ENCODE measurements around the gene KCNRG. TPM values are rescaled to one million over a fixed set of nuclear protein-coding genes. Genes with fewer than 3 reads are reported as not detected.

Gene KCNRG
- polyA plus RNA-seq, 1 donor: 0.76 TPM

GRCh38 chr13:49993111-49993510, 22.1 kb upstream of the KCNRG start:
- no peak for DNase-seq
- no peak overlapping the region for H3K4me3 ChIP-seq (ENCODE audit: low read length)
- H3K27ac ChIP-seq (ENCODE audit: low read length): no peak overlapping the region
- peaks cover 3% of the 10 kb centered on the region for H3K36me3 ChIP-seq (ENCODE audit: control insufficient read depth, insufficient read depth, low read length)
- H3K9me3 ChIP-seq (ENCODE audit: control insufficient read depth, low read depth, low read length): no peaks in the 10 kb centered on the region
- no peaks in the 10 kb centered on the region for H3K27me3 ChIP-seq (ENCODE audit: control insufficient read depth, insufficient read depth, low read length)
- H3K4me1 ChIP-seq (ENCODE audit: control insufficient read depth, insufficient read depth, low read length): peaks cover 4% of the 10 kb centered on the region

- no peak overlapping the region for H3K4me3 ChIP-seq (ENCODE audit: low read length)
- H3K27me3 ChIP-seq (ENCODE audit: control insufficient read depth, insufficient read depth, low read length): no peaks in the 10 kb centered on the region
- WGBS (ENCODE audit: insufficient coverage, low lambda C conversion rate): no CpG with 5 or more reads among the region's 5 CpGs
- DNase-seq: no peak
- no peak overlapping the region for H3K27ac ChIP-seq (ENCODE audit: low read length)
- peaks cover 1% of the 10 kb centered on the region for H3K36me3 ChIP-seq (ENCODE audit: control insufficient read depth, insufficient read depth, low read length)
- H3K4me1 ChIP-seq (ENCODE audit: control insufficient read depth, insufficient read depth, low read length): peaks cover 8% of the 10 kb centered on the region
- no peaks in the 10 kb centered on the region for H3K9me3 ChIP-seq (ENCODE audit: control insufficient read depth, low read depth, low read length)
Observed at GRCh38 chr13:49993666-49994065, 21.6 kb upstream of the KCNRG start.

GRCh38 chr13:49995625-49996101, 19.6 kb upstream of the KCNRG start:
- DNase-seq: peak in 1 of 2 donors; percentile 42
- peaks cover 14% of the 10 kb centered on the region for H3K4me1 ChIP-seq (ENCODE audit: control insufficient read depth, insufficient read depth, low read length)
- peak overlapping the region; percentile 91 for H3K4me3 ChIP-seq (ENCODE audit: low read length)
- no peaks in the 10 kb centered on the region for H3K27me3 ChIP-seq (ENCODE audit: control insufficient read depth, insufficient read depth, low read length)
- peak overlapping the region; percentile 97 for H3K27ac ChIP-seq (ENCODE audit: low read length)
- WGBS (ENCODE audit: insufficient coverage, low lambda C conversion rate): 51% methylated on average over 5 of the region's 14 CpGs
- peaks cover 13% of the 10 kb centered on the region for H3K36me3 ChIP-seq (ENCODE audit: control insufficient read depth, insufficient read depth, low read length)
- no peaks in the 10 kb centered on the region for H3K9me3 ChIP-seq (ENCODE audit: control insufficient read depth, low read depth, low read length)

- H3K36me3 ChIP-seq (ENCODE audit: control insufficient read depth, insufficient read depth, low read length): peaks cover 16% of the 10 kb centered on the region
- H3K4me3 ChIP-seq (ENCODE audit: low read length): peak overlapping the region; percentile 91
- peak overlapping the region; percentile 97 for H3K27ac ChIP-seq (ENCODE audit: low read length)
- WGBS (ENCODE audit: insufficient coverage, low lambda C conversion rate): no CpG with 5 or more reads among the region's 68 CpGs
- peaks cover 14% of the 10 kb centered on the region for H3K4me1 ChIP-seq (ENCODE audit: control insufficient read depth, insufficient read depth, low read length)
- no peaks in the 10 kb centered on the region for H3K9me3 ChIP-seq (ENCODE audit: control insufficient read depth, low read depth, low read length)
- no peaks in the 10 kb centered on the region for H3K27me3 ChIP-seq (ENCODE audit: control insufficient read depth, insufficient read depth, low read length)
- peak; percentile 89 to 94 for DNase-seq
Observed at GRCh38 chr13:49996161-49996915, 18.9 kb upstream of the KCNRG start.

GRCh38 chr13:49996951-49997895, 18.0 kb upstream of the KCNRG start, which contains the start of gene TRIM13:
TRIM13 (plus strand) TSS chr13:49997042; CDS start chr13:50011941, 14,899 bp downstream.
- Histone ChIP-seq H3K4me3 (ENCODE audit: low read length) (peak within 1 kb of the TSS; percentile 91), H3K27me3 (ENCODE audit: control insufficient read depth, insufficient read depth, low read length) (no peaks in the 10 kb centered on the region), H3K4me1 (ENCODE audit: control insufficient read depth, insufficient read depth, low read length) (peaks cover 14% of the 10 kb centered on the region), H3K36me3 (ENCODE audit: control insufficient read depth, insufficient read depth, low read length) (peaks cover 20% of the 10 kb centered on the region), H3K9me3 (ENCODE audit: control insufficient read depth, low read depth, low read length) (no peaks in the 10 kb centered on the region), H3K27ac (ENCODE audit: low read length) (peak within 1 kb of the TSS; percentile 99)
- 0% methylated on average over 1 of the region's 56 CpGs for WGBS (ENCODE audit: insufficient coverage, low lambda C conversion rate)
- DNase-seq: peak; percentile 86 to 95

GRCh38 chr13:49997955-49998354, 17.3 kb upstream of the KCNRG start:
- Histone ChIP-seq H3K27me3 (ENCODE audit: control insufficient read depth, insufficient read depth, low read length) (no peaks in the 10 kb centered on the region), H3K36me3 (ENCODE audit: control insufficient read depth, insufficient read depth, low read length) (peaks cover 22% of the 10 kb centered on the region), H3K4me1 (ENCODE audit: control insufficient read depth, insufficient read depth, low read length) (peaks cover 14% of the 10 kb centered on the region), H3K27ac (ENCODE audit: low read length) (peak overlapping the region; percentile 99), H3K4me3 (ENCODE audit: low read length) (peak overlapping the region; percentile 88), H3K9me3 (ENCODE audit: control insufficient read depth, low read depth, low read length) (no peaks in the 10 kb centered on the region)
- peak in 1 of 2 donors; percentile 37 for DNase-seq
- 0% methylated on average over 1 of the region's 4 CpGs for WGBS (ENCODE audit: insufficient coverage, low lambda C conversion rate)

- Histone ChIP-seq H3K27me3 (ENCODE audit: control insufficient read depth, insufficient read depth, low read length) (no peaks in the 10 kb centered on the region), H3K36me3 (ENCODE audit: control insufficient read depth, insufficient read depth, low read length) (peaks cover 22% of the 10 kb centered on the region), H3K9me3 (ENCODE audit: control insufficient read depth, low read depth, low read length) (no peaks in the 10 kb centered on the region), H3K4me3 (ENCODE audit: low read length) (no peak overlapping the region), H3K27ac (ENCODE audit: low read length) (no peak overlapping the region), H3K4me1 (ENCODE audit: control insufficient read depth, insufficient read depth, low read length) (peaks cover 14% of the 10 kb centered on the region)
- no peak for DNase-seq
- WGBS (ENCODE audit: insufficient coverage, low lambda C conversion rate): 82% methylated on average over 4 of the region's 22 CpGs
Observed at GRCh38 chr13:49998714-49999624, 16.3 kb upstream of the KCNRG start.

- peak in 1 of 2 donors; percentile 9 for DNase-seq
- peak overlapping the region; percentile 36 for H3K27ac ChIP-seq (ENCODE audit: low read length)
- WGBS (ENCODE audit: insufficient coverage, low lambda C conversion rate): 80% methylated on average over 1 of the region's 1 CpG
- no peaks in the 10 kb centered on the region for H3K9me3 ChIP-seq (ENCODE audit: control insufficient read depth, low read depth, low read length)
- peaks cover 35% of the 10 kb centered on the region for H3K36me3 ChIP-seq (ENCODE audit: control insufficient read depth, insufficient read depth, low read length)
- peaks cover 10% of the 10 kb centered on the region for H3K4me1 ChIP-seq (ENCODE audit: control insufficient read depth, insufficient read depth, low read length)
- no peaks in the 10 kb centered on the region for H3K27me3 ChIP-seq (ENCODE audit: control insufficient read depth, insufficient read depth, low read length)
- H3K4me3 ChIP-seq (ENCODE audit: low read length): no peak overlapping the region
Observed at GRCh38 chr13:50001287-50001686, 14.0 kb upstream of the KCNRG start.

GRCh38 chr13:50006426-50007135, 8.7 kb upstream of the KCNRG start:
- no CpG with 5 or more reads among the region's 7 CpGs for WGBS (ENCODE audit: insufficient coverage, low lambda C conversion rate)
- Histone ChIP-seq H3K27me3 (ENCODE audit: control insufficient read depth, insufficient read depth, low read length) (no peaks in the 10 kb centered on the region), H3K36me3 (ENCODE audit: control insufficient read depth, insufficient read depth, low read length) (peaks cover 41% of the 10 kb centered on the region), H3K4me3 (ENCODE audit: low read length) (no peak overlapping the region), H3K9me3 (ENCODE audit: control insufficient read depth, low read depth, low read length) (no peaks in the 10 kb centered on the region), H3K4me1 (ENCODE audit: control insufficient read depth, insufficient read depth, low read length) (no peaks in the 10 kb centered on the region), H3K27ac (ENCODE audit: low read length) (no peak overlapping the region)
- DNase-seq: no peak

Measured in large intestine (tissue), 3 donors.